HepG2 (cell line): Measurements from ENCODE around the gene HDLBP. TPM values are rescaled to one million over a fixed set of nuclear protein-coding genes. Genes with fewer than 3 reads are reported as not detected.

Source experiments
- ATAC-seq: fragments of 200-7000 bp; cut with Tn5 transposase; 3 replicates; pipeline ENCODE4 v1.9.1; 2020; ENCODE audit warnings: mild to moderate bottlenecking, moderate library complexity
- BruUV-seq: library from RNA; stranded (reverse); fragments of 400-500 nt; replicated peaks from 2 replicates; lab custom pipeline; 2021; lab: Mats Ljungman, UMichigan
- CTCF ChIA-PET: fragments of 300-600 bp; formaldehyde crosslinking; extraction: SDS; loops from one replicate; lab custom pipeline; 2021; ENCODE audit warnings: low total read pairs, inconsistent platforms, low intra/inter-chr PET ratio; lab: Yijun Ruan, JAX
- POLR2A ChIA-PET: fragments of 350-600 bp; sonication (Branson Sonifier 250); formaldehyde crosslinking; loops from one replicate; lab custom pipeline; 2020; ENCODE audit warnings: antibody characterized with exemption, inconsistent platforms; lab: Yijun Ruan, JAX
- DNase-seq: peaks from one replicate; pipeline ENCODE4 v3.0.0-alpha.2; 2015; ENCODE audit warnings: low spot score
- FAIRE-seq: peaks from 3 replicates; lab custom pipeline; 2011; peaks lifted over from hg19 to GRCh38; lab: Jason Lieb, UNC
- H2AFZ ChIP-seq: one replicate; pipeline ENCODE4 v1.6.1; 2011; ENCODE audit warnings: low read length, inconsistent platforms
- H3K27ac ChIP-seq: fragments of 300-600 bp; 3 replicates; pipeline ENCODE4 v1.8.0; 2011; ENCODE audit warnings: mixed run types, mild to moderate bottlenecking, mixed read lengths, low read length, inconsistent platforms; ENCODE audit not compliant: insufficient read depth; ENCODE audit errors: extremely low read length
- H3K27me3 ChIP-seq, 2 experiments: fragments of 200-600 bp in 1 of 2; 2 replicates in 1 of 2; 3 replicates in 1 of 2; pipeline versions ENCODE4 v1.6.0 to v1.8.0; 2011; ENCODE audit warnings: low read length in 2 of 2, mild to moderate bottlenecking in 2 of 2, moderate library complexity in 2 of 2, inconsistent platforms in 1 of 2; ENCODE audit not compliant: insufficient read depth in 2 of 2, control insufficient read depth in 1 of 2
- H3K36me3 ChIP-seq, 2 experiments: fragments of 200-600 bp in 1 of 2; replicated peaks in 1 of 2; 2 replicates in 1 of 2; 3 replicates in 1 of 2; pipeline versions ENCODE4 v1.5.1 to v1.8.0; 2011; ENCODE audit warnings: low read length in 2 of 2, inconsistent platforms in 1 of 2; ENCODE audit not compliant: insufficient read depth in 2 of 2, control insufficient read depth in 1 of 2
- H3K4me1 ChIP-seq: 2 replicates; pipeline ENCODE4 v1.5.1; 2012; ENCODE audit warnings: low read length, inconsistent platforms; ENCODE audit not compliant: insufficient read depth
- H3K4me2 ChIP-seq: 2 replicates; pipeline ENCODE4 v1.6.0; 2011; ENCODE audit warnings: low read depth, low read length, inconsistent platforms
- H3K4me3 ChIP-seq, 3 experiments: fragments of 200-600 bp in 1 of 3; sonication (generic), shearing (Covaris generic) in 1 of 3; replicated peaks in 1 of 3; 2 replicates each; pipeline ENCODE4 v1.5.1; 2011 to 2016; ENCODE audit warnings: low read length in 3 of 3, inconsistent platforms in 2 of 3, low read depth in 2 of 3, mild to moderate bottlenecking in 2 of 3, control low read depth in 1 of 3, mixed read lengths in 1 of 3; ENCODE audit not compliant: insufficient read depth in 1 of 3
- H3K79me2 ChIP-seq: one replicate; pipeline ENCODE4 v1.6.1; 2011; ENCODE audit warnings: low read length, inconsistent platforms; ENCODE audit not compliant: insufficient read depth
- H3K9ac ChIP-seq: 2 replicates; pipeline ENCODE4 v1.6.0; 2011; ENCODE audit warnings: mild to moderate bottlenecking, low read depth, low read length, inconsistent platforms; ENCODE audit not compliant: insufficient read depth
- H3K9me3 ChIP-seq: 2 replicates; pipeline ENCODE4 v1.5.1; 2012; ENCODE audit warnings: mild to moderate bottlenecking, low read length
- H4K20me1 ChIP-seq: 2 replicates; pipeline ENCODE4 v1.6.0; 2011; ENCODE audit warnings: inconsistent platforms, mild to moderate bottlenecking, low read length, moderate library complexity; ENCODE audit not compliant: insufficient read depth
- BORCS8-MEF2B ChIP-seq: sonication (generic); formaldehyde crosslinking; IDR thresholded peaks from 2 replicates; pipeline ENCODE4 v1.8.0; 2022; ENCODE audit warnings: mild to moderate bottlenecking, missing genetic modification reagents
- HDAC1 ChIP-seq: sonication (generic); formaldehyde crosslinking; IDR thresholded peaks from 2 replicates; pipeline ENCODE4 v1.5.1; 2020; ENCODE audit warnings: mild to moderate bottlenecking, missing genetic modification reagents
- KDM5B ChIP-seq: sonication (generic); formaldehyde crosslinking; IDR thresholded peaks from 2 replicates; pipeline ENCODE4 v1.4.0; 2020; ENCODE audit warnings: missing genetic modification reagents, mild to moderate bottlenecking, borderline replicate concordance
- PHF5A ChIP-seq: IDR thresholded peaks from one replicate; pipeline ENCODE4 v1.6.1; 2018; ENCODE audit warnings: low read depth, missing genetic modification reagents; ENCODE audit not compliant: unreplicated experiment
- POLR2AphosphoS5 ChIP-seq: IDR thresholded peaks from 2 replicates; pipeline ENCODE4 v1.6.1; 2012; ENCODE audit warnings: low read depth, low read length
- SOX6 ChIP-seq, 2 experiments: fragments of 450-650 bp in 1 of 2; sonication (generic) in 1 of 2; formaldehyde crosslinking in 1 of 2; IDR thresholded peaks; 2 replicates each; pipeline versions ENCODE4 v1.4.0 to v1.6.1; 2017 to 2020; ENCODE audit warnings: antibody characterized with exemption in 1 of 2, mild to moderate bottlenecking in 1 of 2, missing genetic modification reagents in 1 of 2
- ZBTB38 ChIP-seq: sonication (generic); formaldehyde crosslinking; IDR thresholded peaks from 2 replicates; pipeline ENCODE4 v1.5.1; 2020; ENCODE audit warnings: mild to moderate bottlenecking, missing genetic modification reagents
- ZNF235 ChIP-seq: sonication (generic); formaldehyde crosslinking; IDR thresholded peaks from 2 replicates; pipeline ENCODE4 v1.8.1; 2023; ENCODE audit warnings: mild to moderate bottlenecking, missing genetic modification reagents, borderline replicate concordance
- WGBS: methylation state at CpG from one replicate; pipeline ENCODE4 v1.1.6; 2017; ENCODE audit warnings: low lambda C conversion rate; 5-methylcytosine and 5-hydroxymethylcytosine counted together
- in situ Hi-C: cut with HindIII; loops from 2 replicates; pipeline ENCODE4 v1.10.0; 2017; ENCODE audit warnings: low pct_unique_long_range_greater_than_20kb; ENCODE audit not compliant: extremely low pct_ligation_motif_present
- intact Hi-C: fragments of 100-400 bp; cut with micrococcal nuclease; formaldehyde crosslinking; loops from one replicate; pipeline ENCODE4 v1.10.0; 2022; ENCODE audit not compliant: unreplicated experiment
- polyA plus RNA-seq, 8 experiments: library from polyadenylated mRNA; depleted of rRNA in 3 of 8; stranded (reverse) in 7 of 8; unstranded in 1 of 8; fragments of >200 nt; fragmentation: Illumina TruSeq in 4 of 8; extraction: Trizol in 4 of 8; gene quantifications; 2 replicates each; pipeline versions ENCODE4 v1.2.1 to v1.2.3, GENCODE V29; 2011 to 2016; ENCODE audit warnings: low read depth in 4 of 8, missing spikeins in 1 of 8, mixed read lengths in 1 of 8; ENCODE audit not compliant: insufficient read depth in 1 of 8
- total RNA-seq, 5 experiments: library from RNA; depleted of rRNA; stranded (reverse); fragments of >200 nt; fragmentation: Illumina TruSeq; extraction: Trizol; gene quantifications; 2 replicates each; pipeline ENCODE4 v1.2.3, GENCODE V29; 2016; ENCODE audit warnings: low read depth in 1 of 5
- TF ChIP-seq, protein P1 (sequence below): sonication (generic); formaldehyde crosslinking; IDR thresholded peaks from one replicate; pipeline ENCODE4 v1.5.1; 2020; ENCODE audit warnings: mild to moderate bottlenecking, missing genetic modification reagents; ENCODE audit errors: not compliant biosample characterization
- TF ChIP-seq, protein P2 (sequence below): sonication (generic); formaldehyde crosslinking; conservative IDR thresholded peaks from 2 replicates; pipeline ENCODE4 v1.4.0; 2020; ENCODE audit warnings: missing genetic modification reagents
- TF ChIP-seq, protein P3 (sequence below): sonication (generic); formaldehyde crosslinking; IDR thresholded peaks from 2 replicates; pipeline ENCODE4 v1.5.0; 2020; ENCODE audit warnings: mild to moderate bottlenecking, missing genetic modification reagents, moderate library complexity

HDLBP gene
- total and polyA plus RNA-seq, 2 of the 13 experiments (the other 11 are each of a cell fraction or from before 2014, with no cell fraction given), result 464 to 707 TPM

GRCh38 chr2:241224018-241224850, 91.2 kb downstream of the HDLBP start:
- Histone ChIP-seq H3K9ac (peak overlapping the region; percentile 59), H3K4me1 (peaks cover 62% of the 10 kb centered on the region), H2AFZ (no peak overlapping the region), H3K4me2 (peak overlapping the region; percentile 92), H3K27me3 (no peaks in the 10 kb centered on the region), H3K4me3 (peak overlapping the region; percentile 19 to 70 (median 24); a peak in 5 of 6 replicates), H3K79me2 (peaks cover 41% of the 10 kb centered on the region), H4K20me1 (peaks cover 14% of the 10 kb centered on the region; the same call in 1 of the 2 replicates), H3K9me3 (no peaks in the 10 kb centered on the region), H3K36me3 (peaks cover 19 to 41% of the 10 kb centered on the region in 2 experiments), H3K27ac (peak overlapping the region; percentile 78)
- WGBS, result 3% methylated on average over 21 of the region's 26 CpGs
- FAIRE-seq, result peak; percentile 86
- ChIA-PET POLR2A (interaction anchor here (1.1 to 4.3 kb wide), 6 partner anchors 9 to 462 kb away, joined by 3 to 21 read pairs (median 8); partner anchors contain the start of genes DTYMK, HDLBP, MTERF4 and SEPTIN2), CTCF (no interaction called here)
- in situ Hi-C loops (loop anchor here (25.0 kb wide), 1 partner anchor 662 kb away; the partner anchor contains the start of genes ANKMY1, DUSP28 and RNPEPL1), intact Hi-C loops (loop anchor here (5.0 to 10.0 kb wide), 2 partner anchors 132 to 369 kb away; no protein-coding TSS in a partner anchor)
- peak; percentile 73 for ATAC-seq
- DNase-seq, result peak; percentile 87
- no TSS peak for BruUV-seq
- TF ChIP-seq BORCS8-MEF2B, result peak; percentile 84; the same call in 1 of the 2 replicates
- TF ChIP-seq HDAC1, result peak; percentile 91
- TF ChIP-seq, protein P1, sequence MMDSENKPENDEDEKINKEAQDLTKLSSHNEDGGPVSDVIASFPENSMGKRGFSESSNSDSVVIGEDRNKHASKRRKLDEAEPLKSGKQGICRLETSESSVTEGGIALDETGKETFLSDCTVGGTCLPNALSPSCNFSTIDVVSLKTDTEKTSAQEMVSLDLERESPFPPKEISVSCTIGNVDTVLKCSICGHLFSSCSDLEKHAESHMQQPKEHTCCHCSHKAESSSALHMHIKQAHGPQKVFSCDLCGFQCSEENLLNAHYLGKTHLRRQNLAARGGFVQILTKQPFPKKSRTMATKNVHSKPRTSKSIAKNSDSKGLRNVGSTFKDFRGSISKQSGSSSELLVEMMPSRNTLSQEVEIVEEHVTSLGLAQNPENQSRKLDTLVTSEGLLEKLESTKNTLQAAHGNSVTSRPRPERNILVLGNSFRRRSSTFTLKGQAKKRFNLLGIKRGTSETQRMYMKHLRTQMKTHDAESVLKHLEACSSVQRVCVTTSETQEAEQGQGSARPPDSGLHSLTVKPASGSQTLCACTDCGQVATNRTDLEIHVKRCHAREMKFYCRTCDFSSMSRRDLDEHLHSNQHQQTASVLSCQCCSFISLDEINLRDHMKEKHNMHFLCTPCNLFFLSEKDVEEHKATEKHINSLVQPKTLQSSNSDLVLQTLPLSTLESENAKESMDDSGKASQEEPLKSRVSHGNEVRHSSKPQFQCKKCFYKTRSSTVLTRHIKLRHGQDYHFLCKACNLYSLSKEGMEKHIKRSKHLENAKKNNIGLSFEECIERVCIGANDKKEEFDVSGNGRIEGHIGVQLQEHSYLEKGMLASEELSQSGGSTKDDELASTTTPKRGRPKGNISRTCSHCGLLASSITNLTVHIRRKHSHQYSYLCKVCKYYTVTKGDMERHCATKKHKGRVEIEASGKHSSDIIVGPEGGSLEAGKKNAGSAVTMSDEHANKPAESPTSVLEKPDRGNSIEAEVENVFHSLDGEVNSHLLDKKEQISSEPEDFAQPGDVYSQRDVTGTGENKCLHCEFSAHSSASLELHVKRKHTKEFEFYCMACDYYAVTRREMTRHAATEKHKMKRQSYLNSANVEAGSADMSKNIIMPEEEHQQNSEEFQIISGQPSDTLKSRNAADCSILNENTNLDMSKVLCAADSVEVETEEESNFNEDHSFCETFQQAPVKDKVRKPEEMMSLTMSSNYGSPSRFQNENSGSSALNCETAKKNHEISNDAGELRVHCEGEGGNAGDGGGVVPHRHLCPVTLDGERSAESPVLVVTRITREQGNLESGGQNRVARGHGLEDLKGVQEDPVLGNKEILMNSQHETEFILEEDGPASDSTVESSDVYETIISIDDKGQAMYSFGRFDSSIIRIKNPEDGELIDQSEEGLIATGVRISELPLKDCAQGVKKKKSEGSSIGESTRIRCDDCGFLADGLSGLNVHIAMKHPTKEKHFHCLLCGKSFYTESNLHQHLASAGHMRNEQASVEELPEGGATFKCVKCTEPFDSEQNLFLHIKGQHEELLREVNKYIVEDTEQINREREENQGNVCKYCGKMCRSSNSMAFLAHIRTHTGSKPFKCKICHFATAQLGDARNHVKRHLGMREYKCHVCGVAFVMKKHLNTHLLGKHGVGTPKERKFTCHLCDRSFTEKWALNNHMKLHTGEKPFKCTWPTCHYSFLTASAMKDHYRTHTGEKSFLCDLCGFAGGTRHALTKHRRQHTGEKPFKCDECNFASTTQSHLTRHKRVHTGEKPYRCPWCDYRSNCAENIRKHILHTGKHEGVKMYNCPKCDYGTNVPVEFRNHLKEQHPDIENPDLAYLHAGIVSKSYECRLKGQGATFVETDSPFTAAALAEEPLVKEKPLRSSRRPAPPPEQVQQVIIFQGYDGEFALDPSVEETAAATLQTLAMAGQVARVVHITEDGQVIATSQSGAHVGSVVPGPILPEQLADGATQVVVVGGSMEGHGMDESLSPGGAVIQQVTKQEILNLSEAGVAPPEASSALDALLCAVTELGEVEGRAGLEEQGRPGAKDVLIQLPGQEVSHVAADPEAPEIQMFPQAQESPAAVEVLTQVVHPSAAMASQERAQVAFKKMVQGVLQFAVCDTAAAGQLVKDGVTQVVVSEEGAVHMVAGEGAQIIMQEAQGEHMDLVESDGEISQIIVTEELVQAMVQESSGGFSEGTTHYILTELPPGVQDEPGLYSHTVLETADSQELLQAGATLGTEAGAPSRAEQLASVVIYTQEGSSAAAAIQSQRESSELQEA (CRISPR knock-in tag), result no peak
- no peak for TF ChIP-seq ZNF235 (CRISPR knock-in tag)
- TF ChIP-seq, protein P2, sequence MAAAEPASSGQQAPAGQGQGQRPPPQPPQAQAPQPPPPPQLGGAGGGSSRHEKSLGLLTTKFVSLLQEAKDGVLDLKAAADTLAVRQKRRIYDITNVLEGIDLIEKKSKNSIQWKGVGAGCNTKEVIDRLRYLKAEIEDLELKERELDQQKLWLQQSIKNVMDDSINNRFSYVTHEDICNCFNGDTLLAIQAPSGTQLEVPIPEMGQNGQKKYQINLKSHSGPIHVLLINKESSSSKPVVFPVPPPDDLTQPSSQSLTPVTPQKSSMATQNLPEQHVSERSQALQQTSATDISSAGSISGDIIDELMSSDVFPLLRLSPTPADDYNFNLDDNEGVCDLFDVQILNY (CRISPR knock-in tag), result no peak; the same call in 1 of the 2 replicates
- TF ChIP-seq KDM5B (CRISPR knock-in tag), result peak; percentile 74; the same call in 1 of the 2 replicates
- peak; percentile 81 for TF ChIP-seq ZBTB38 (CRISPR knock-in tag)
- TF ChIP-seq, protein P3, sequence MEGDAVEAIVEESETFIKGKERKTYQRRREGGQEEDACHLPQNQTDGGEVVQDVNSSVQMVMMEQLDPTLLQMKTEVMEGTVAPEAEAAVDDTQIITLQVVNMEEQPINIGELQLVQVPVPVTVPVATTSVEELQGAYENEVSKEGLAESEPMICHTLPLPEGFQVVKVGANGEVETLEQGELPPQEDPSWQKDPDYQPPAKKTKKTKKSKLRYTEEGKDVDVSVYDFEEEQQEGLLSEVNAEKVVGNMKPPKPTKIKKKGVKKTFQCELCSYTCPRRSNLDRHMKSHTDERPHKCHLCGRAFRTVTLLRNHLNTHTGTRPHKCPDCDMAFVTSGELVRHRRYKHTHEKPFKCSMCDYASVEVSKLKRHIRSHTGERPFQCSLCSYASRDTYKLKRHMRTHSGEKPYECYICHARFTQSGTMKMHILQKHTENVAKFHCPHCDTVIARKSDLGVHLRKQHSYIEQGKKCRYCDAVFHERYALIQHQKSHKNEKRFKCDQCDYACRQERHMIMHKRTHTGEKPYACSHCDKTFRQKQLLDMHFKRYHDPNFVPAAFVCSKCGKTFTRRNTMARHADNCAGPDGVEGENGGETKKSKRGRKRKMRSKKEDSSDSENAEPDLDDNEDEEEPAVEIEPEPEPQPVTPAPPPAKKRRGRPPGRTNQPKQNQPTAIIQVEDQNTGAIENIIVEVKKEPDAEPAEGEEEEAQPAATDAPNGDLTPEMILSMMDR (CRISPR knock-in tag), result peak; percentile 42
- TF ChIP-seq PHF5A (CRISPR knock-in tag), result peak; percentile 8
- no peak for TF ChIP-seq POLR2AphosphoS5
- no peak for TF ChIP-seq SOX6 (IDR thresholded peaks at IDR 0.05)
- peak; percentile 73 for TF ChIP-seq SOX6 (CRISPR knock-in tag; IDR thresholded peaks at IDR 0.05)
